ENCODE data around the gene TPPP. TPM values are rescaled to one million over a fixed set of nuclear protein-coding genes. Genes with fewer than 3 reads are reported as not detected.
A peak's percentile ranks its signal among the peaks of the same experiment; 100 is the strongest.

Gene TPPP
- total RNA-seq, 2 experiments from 2014 or later, result 0.53 to 0.55 TPM

DNA sequence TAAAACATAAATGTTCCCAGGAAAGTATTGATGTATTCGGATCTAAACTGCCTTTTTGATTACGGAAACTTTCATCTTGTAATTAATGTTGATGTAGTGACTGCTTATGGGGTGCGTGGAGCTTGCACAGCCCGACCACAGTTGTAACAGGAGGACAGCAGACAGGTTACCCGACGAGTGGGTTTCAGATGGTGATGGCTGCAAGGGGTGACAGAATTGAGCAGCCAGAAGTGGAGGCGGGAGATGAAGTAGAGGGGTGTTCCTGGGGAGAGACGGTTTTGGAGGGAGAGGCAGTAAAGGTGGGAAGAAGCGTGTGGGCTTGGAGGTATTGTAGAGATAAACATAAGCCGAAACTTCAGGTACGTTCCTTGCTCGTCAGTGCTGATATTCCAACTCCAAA lies 75.3 kb downstream of the TPPP start:
- intact Hi-C loops (cut with micrococcal nuclease), result no loop called here
- ChIA-PET POLR2A (no interaction called here), CTCF (no interaction called here)
- Mint-ChIP-seq H3K9me3 (peaks cover 7% of the 10 kb centered on the region), H3K27ac (no peak overlapping the region), H3K27me3 (no peaks in the 10 kb centered on the region), H3K4me1 (ENCODE audit: low read depth) (peaks cover 27% of the 10 kb centered on the region), H3K4me3 (no peak overlapping the region), H3K36me3 (peaks cover 41% of the 10 kb centered on the region)
- DNase-seq, result no peak

DNA sequence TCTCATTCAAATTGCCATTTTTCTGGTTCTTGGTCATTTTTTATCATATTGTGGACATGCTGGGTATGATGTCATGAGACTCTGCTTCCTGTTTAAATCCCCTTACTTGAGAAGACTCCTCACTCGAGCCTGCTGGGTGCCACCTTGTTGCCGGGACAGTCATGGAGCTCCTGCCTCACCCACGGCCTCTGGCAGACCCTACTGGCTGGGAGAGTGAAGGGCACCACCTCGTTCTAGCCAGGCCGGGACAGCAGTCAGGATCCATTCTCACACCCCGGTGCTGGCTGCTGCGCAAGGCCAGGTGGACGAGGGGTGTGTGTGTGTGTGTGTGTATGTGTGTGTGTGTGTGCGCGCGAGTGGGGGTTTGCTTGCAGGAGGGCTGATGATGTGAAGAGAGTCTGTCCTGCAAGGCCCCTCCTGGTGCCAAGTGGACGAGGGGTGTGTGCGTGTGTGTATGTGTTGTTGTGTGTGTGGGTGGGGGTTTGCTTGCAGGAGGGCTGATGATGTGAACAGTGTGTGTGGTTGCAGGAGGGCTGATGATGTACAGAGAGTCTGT lies 76.6 kb downstream of the TPPP start:
- Mint-ChIP-seq H3K4me1 (ENCODE audit: low read depth) (peaks cover 30% of the 10 kb centered on the region), H3K27me3 (no peaks in the 10 kb centered on the region), H3K9me3 (peaks cover 8% of the 10 kb centered on the region), H3K36me3 (peaks cover 40% of the 10 kb centered on the region), H3K27ac (no peak overlapping the region), H3K4me3 (no peak overlapping the region)
- intact Hi-C loops (cut with micrococcal nuclease), result no loop called here
- no peak for DNase-seq
- POLR2A ChIA-PET, result no interaction called here
- CTCF ChIA-PET, result no interaction called here

GRCh38 chr5:612498-613424 lies 80.4 kb downstream of the TPPP start:
- Mint-ChIP-seq H3K27ac (peak overlapping the region; percentile 63), H3K9me3 (peaks cover 8% of the 10 kb centered on the region), H3K36me3 (peaks cover 22% of the 10 kb centered on the region), H3K4me1 (ENCODE audit: low read depth) (peaks cover 39% of the 10 kb centered on the region), H3K27me3 (peaks cover 1% of the 10 kb centered on the region), H3K4me3 (peak overlapping the region; percentile 93)
- POLR2A ChIA-PET, result interaction anchor here (0.6 to 1.3 kb wide), 2 partner anchors 34 to 293 kb away, joined by 3 read pairs; no protein-coding TSS in a partner anchor
- CTCF ChIA-PET, result interaction anchor here (1.2 kb wide), 1 partner anchor 296 kb away, joined by 5 read pairs; no protein-coding TSS in a partner anchor
- intact Hi-C loops (cut with micrococcal nuclease), result loop anchor here (1.0 to 5.0 kb wide), 2 partner anchors 139 to 280 kb away; partner anchors contain the start of genes BRD9 and TRIP13
- DNase-seq, result no peak

DNA sequence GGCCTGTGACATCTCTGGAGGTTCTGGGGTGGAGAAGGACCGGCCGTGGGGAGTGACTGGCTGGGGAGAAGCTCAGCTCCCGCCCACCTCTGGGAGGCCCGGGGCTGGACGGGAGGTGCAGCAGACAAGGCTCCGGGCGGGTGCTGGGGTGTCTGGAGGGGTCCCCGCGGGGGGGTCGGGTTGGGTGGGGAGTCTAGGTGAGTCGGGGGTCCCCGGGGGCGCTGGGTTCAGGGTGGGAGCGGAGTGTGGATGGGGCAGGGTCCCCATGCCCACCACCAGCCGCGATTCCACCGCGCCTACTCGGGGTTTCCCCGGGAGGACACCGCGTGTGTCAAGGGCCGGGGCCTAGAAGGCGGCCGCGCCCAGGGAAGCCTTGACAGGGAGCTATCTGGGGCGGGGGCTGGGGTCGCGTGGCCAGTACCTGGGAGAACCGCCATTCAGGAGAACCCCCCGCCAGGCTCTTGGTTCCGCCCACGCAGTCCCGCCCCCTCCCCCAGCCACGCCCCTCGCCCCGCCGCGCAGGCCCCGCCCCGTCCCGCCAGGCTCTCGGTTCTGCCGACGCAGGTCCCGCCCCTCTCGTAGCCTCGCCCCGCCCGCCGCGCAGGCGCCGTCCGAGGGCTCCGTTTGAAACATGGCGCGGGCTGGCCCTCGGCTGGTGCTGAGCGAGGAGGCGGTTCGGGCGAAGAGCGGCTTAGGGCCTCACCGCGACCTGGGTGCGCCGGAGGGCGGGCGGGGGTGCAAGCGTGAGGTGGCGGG lies 81.2 kb downstream of the TPPP start, which contains the start of gene CEP72:
Gene CEP72 (plus strand): TSS at position 610 of the 756 bp plus-strand sequence. CDS start 22 bp downstream, at position 632.
- intact Hi-C loops (cut with micrococcal nuclease), result loop anchor here (1.0 to 5.0 kb wide), 2 partner anchors 139 to 280 kb away; partner anchors contain the start of genes BRD9 and TRIP13

DNA sequence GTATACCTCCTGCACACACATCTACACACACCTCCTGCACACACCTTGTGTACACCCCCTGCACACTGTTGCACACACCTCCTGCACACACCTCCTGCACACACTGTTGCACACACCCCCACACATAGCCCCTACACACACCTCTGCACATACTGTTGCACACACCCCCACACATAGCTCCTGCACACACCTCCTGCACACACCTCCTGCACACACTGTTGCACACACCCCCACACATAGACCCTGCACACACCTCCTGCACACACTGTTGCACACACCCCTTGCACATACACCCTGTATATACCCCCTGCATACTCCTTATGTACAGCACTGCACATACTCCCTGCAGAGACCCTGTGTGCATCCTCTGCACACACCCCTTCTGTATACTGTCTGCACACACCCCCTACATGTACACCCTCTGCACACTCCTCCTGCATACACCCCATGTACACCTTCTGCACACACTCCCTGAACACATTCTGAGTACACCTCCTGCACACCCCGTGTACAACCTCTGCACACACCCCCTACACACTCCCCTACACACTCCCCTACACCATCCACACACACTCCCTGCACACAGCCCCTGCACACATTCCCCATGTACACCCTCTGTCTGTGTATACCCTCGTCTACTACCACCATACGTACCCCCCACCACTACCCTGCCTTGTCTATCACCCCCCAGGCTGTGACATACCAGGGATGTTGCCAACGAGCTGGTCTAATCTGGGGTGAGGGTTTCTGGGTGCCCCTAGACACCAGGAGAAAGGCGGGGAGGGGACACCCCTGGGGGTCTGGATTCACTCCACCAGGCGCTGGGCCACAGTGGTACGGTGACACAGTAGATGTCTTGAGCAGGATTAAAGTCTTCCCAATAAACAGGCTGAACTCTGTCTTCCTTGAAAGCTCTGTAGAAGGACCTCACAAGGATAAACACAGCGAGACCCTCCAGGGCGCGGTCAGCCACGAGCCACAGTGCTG lies 82.1 kb downstream of the TPPP start:
- H3K27ac Mint-ChIP-seq, result no peak overlapping the region
- peaks cover 16% of the 10 kb centered on the region for H3K36me3 Mint-ChIP-seq
- H3K4me1 Mint-ChIP-seq (ENCODE audit: low read depth), result peaks cover 39% of the 10 kb centered on the region
- CTCF ChIA-PET, result no interaction called here
- intact Hi-C loops (cut with micrococcal nuclease), result loop anchor here (5.0 kb wide), 1 partner anchor 281 kb away; the partner anchor contains the start of genes BRD9 and TRIP13
- DNase-seq, result no peak
- peaks cover 8% of the 10 kb centered on the region for H3K9me3 Mint-ChIP-seq
- peaks cover 6% of the 10 kb centered on the region for H3K27me3 Mint-ChIP-seq
- POLR2A ChIA-PET, result interaction anchor here (1.3 kb wide), 1 partner anchor 36 kb away, joined by 3 read pairs; no protein-coding TSS in a partner anchor
- H3K4me3 Mint-ChIP-seq, result peak overlapping the region; percentile 75

More for the DNA sequence above, 81.2 kb downstream of the TPPP start, which contains the start of gene CEP72:
- Mint-ChIP-seq H3K36me3 (peaks cover 22% of the 10 kb centered on the region), H3K4me3 (peak within 1 kb of the TSS; percentile 93), H3K9me3 (peaks cover 8% of the 10 kb centered on the region), H3K4me1 (ENCODE audit: low read depth) (peaks cover 43% of the 10 kb centered on the region), H3K27me3 (peaks cover 6% of the 10 kb centered on the region), H3K27ac (peak within 1 kb of the TSS; percentile 63)
- peak; percentile 95 for DNase-seq
- ChIA-PET POLR2A (interaction anchor here (1.3 kb wide), 1 partner anchor 35 kb away, joined by 3 read pairs; no protein-coding TSS in a partner anchor), CTCF (interaction anchor here (1.2 kb wide), 1 partner anchor 295 kb away, joined by 5 read pairs; no protein-coding TSS in a partner anchor)

DNA sequence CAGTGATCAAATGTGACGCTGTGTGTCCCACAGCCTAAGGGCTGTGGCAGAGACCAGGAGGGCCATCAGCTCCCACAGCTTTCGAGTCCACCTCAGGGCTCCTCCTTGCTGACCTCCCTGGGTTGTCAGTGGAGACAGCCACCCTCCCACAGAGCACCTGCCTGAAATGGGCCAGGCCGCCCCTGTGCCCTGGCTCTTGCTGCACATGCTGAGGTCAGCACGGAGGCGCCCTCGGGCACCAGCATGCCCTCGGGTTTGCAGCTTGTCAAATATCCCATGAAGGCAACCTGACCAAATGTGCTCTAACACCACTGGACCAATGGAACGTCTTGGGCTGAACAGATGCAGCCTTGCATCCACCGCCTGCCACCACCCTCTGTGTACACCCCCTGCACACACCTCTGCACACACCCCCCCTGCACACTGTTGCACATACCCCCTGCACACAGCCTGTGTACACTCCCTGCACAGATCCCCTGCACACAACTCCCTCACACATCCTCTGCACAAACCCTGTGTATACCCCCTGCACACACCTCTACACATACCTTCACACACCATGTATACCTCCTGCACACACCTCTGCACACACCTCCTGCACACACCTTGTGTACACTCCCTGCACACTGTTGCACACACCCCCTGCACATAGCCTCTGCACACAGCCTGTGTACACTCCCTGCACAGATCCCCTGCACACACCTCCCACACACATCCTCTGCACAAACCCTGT lies 83.0 kb downstream of the TPPP start:
- no peak for DNase-seq
- Mint-ChIP-seq H3K9me3 (peaks cover 4% of the 10 kb centered on the region), H3K4me3 (no peak overlapping the region), H3K36me3 (peaks cover 10% of the 10 kb centered on the region), H3K27ac (no peak overlapping the region), H3K4me1 (ENCODE audit: low read depth) (peaks cover 34% of the 10 kb centered on the region), H3K27me3 (peaks cover 9% of the 10 kb centered on the region)
- CTCF ChIA-PET, result no interaction called here
- intact Hi-C loops (cut with micrococcal nuclease), result loop anchor here (5.0 kb wide), 1 partner anchor 282 kb away; the partner anchor contains the start of genes BRD9 and TRIP13
- POLR2A ChIA-PET, result no interaction called here

Other genes with a start within 250 kb of the TPPP start
- 1 to 10 TPM; 1.7 to 1.8 TPM for gene SLC9A3, start 168.9 kb downstream of the TPPP start, total RNA-seq
- gene CEP72, start 81.0 kb downstream of the TPPP start, total RNA-seq, result 10 to 100 TPM; 21.6 to 22.5 TPM
- gene ZDHHC11B, start 91.4 kb upstream of the TPPP start, total RNA-seq, result under 1 TPM; 0.34 to 0.67 TPM
- gene ZDHHC11, start 157.6 kb upstream of the TPPP start, total RNA-seq, result 1 to 10 TPM; 6.2 to 7.9 TPM
- gene BRD9, start 199.4 kb upstream of the TPPP start, total RNA-seq, result 10 to 100 TPM; 43.1 to 50.7 TPM
- gene TRIP13, start 199.5 kb upstream of the TPPP start, total RNA-seq, result 10 to 100 TPM; 32.4 to 33.9 TPM